Measurements from ENCODE around the gene MOK. TPM values are rescaled to one million over a fixed set of nuclear protein-coding genes. Genes with fewer than 3 reads are reported as not detected.

Gene MOK
- polyA plus RNA-seq, 1 donor from 2014 or later, result 63.6 TPM

DNA sequence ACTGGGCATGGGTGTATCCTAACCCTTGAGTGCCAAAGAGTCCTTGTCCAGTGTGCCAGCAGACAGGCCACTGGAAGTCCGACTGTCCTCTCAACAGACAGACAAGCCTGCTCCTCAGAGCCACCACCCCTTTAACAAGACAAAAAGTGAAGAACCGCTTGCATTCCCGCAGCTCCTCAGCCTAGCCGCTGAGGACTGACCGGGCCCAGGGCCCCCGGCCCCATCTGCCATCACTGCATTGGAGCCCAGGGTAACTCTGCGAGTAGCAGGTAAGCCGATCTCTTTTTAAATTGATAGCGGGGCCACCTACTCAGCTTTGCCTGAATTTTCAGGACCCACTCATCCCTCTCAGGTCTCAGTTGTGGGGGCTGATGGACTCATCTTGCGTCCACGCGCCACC, 68.9 kb downstream of the MOK start:
- Histone ChIP-seq H2AFZ (ENCODE audit: low read depth, low read length) (no peak overlapping the region), H3K9ac (ENCODE audit: low read length) (no peak overlapping the region), H3K79me2 (replicated peaks; ENCODE audit: insufficient read depth, low read length) (no peaks in the 10 kb centered on the region), H4K20me1 (ENCODE audit: insufficient read depth) (no peaks in the 10 kb centered on the region), H3K9me3 (ENCODE audit: low read length) (no peaks in the 10 kb centered on the region), H3K4me2 (ENCODE audit: low read length) (no peak overlapping the region), H3K4me3 (ENCODE audit: low read length) (no peak overlapping the region), H3K9me2 (ENCODE audit: insufficient read depth, low read length) (no peaks in the 10 kb centered on the region), H3F3A (ENCODE audit: insufficient read depth, low read length, poor library complexity, severe bottlenecking) (no peaks in the 10 kb centered on the region), H3K36me3 (ENCODE audit: insufficient read depth, low read length) (no peaks in the 10 kb centered on the region), H3K27ac (ENCODE audit: low read length) (no peak overlapping the region), H3K27me3 (ENCODE audit: insufficient read depth, low read depth, low read length) (no peaks in the 10 kb centered on the region)
- TF ChIP-seq, protein P1, sequence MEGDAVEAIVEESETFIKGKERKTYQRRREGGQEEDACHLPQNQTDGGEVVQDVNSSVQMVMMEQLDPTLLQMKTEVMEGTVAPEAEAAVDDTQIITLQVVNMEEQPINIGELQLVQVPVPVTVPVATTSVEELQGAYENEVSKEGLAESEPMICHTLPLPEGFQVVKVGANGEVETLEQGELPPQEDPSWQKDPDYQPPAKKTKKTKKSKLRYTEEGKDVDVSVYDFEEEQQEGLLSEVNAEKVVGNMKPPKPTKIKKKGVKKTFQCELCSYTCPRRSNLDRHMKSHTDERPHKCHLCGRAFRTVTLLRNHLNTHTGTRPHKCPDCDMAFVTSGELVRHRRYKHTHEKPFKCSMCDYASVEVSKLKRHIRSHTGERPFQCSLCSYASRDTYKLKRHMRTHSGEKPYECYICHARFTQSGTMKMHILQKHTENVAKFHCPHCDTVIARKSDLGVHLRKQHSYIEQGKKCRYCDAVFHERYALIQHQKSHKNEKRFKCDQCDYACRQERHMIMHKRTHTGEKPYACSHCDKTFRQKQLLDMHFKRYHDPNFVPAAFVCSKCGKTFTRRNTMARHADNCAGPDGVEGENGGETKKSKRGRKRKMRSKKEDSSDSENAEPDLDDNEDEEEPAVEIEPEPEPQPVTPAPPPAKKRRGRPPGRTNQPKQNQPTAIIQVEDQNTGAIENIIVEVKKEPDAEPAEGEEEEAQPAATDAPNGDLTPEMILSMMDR (IDR thresholded peaks at IDR 0.05; ENCODE audit: poor library complexity, severe bottlenecking), result no peak
- TF ChIP-seq POLR2AphosphoS5 (IDR thresholded peaks at IDR 0.05) (no peak), SMC3 (conservative IDR thresholded peaks at IDR 0.05; ENCODE audit: poor library complexity) (no peak), MXI1 (conservative IDR thresholded peaks at IDR 0.05; ENCODE audit: poor library complexity, severe bottlenecking) (no peak), TAF1 (IDR thresholded peaks at IDR 0.05; ENCODE audit: low read depth) (no peak), EP300 (conservative IDR thresholded peaks at IDR 0.05; ENCODE audit: poor library complexity, severe bottlenecking) (no peak), EZH2 (IDR thresholded peaks at IDR 0.05; ENCODE audit: borderline replicate concordance, insufficient read depth, low read length, poor library complexity, severe bottlenecking) (no peak), RAD21 (conservative IDR thresholded peaks at IDR 0.05) (no peak)
- TF ChIP-seq, protein P2, sequence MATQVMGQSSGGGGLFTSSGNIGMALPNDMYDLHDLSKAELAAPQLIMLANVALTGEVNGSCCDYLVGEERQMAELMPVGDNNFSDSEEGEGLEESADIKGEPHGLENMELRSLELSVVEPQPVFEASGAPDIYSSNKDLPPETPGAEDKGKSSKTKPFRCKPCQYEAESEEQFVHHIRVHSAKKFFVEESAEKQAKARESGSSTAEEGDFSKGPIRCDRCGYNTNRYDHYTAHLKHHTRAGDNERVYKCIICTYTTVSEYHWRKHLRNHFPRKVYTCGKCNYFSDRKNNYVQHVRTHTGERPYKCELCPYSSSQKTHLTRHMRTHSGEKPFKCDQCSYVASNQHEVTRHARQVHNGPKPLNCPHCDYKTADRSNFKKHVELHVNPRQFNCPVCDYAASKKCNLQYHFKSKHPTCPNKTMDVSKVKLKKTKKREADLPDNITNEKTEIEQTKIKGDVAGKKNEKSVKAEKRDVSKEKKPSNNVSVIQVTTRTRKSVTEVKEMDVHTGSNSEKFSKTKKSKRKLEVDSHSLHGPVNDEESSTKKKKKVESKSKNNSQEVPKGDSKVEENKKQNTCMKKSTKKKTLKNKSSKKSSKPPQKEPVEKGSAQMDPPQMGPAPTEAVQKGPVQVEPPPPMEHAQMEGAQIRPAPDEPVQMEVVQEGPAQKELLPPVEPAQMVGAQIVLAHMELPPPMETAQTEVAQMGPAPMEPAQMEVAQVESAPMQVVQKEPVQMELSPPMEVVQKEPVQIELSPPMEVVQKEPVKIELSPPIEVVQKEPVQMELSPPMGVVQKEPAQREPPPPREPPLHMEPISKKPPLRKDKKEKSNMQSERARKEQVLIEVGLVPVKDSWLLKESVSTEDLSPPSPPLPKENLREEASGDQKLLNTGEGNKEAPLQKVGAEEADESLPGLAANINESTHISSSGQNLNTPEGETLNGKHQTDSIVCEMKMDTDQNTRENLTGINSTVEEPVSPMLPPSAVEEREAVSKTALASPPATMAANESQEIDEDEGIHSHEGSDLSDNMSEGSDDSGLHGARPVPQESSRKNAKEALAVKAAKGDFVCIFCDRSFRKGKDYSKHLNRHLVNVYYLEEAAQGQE (IDR thresholded peaks at IDR 0.05; ENCODE audit: borderline replicate concordance), result no peak

DNA sequence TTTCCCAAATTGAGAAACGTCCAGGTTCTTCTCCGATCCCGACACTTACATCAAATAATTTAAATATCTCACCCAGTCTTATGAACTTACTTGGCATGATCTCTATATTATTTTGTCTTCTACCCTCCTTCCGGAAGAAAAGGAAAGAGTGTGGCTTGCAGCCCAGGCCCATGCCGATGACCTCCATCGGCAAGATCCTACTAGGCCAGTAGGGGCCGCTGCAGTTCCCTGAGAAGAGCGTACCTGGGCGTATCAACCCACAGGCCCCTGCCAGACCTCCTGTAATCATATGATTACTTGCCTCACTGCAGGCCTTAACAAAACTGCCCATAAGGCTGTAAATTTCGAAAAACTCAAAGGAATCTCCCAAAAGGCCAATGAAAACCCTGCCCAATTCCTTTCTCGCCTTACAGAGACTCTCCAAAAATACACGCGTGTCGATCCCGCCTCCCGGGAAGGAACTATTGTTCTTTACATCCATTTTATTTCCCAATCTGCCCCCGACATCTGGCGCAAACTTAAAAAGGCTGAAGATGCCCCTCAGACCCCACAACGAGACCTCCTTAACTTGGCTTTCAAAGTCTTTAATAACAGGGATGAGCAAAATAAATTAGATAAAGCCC, 69.6 kb downstream of the MOK start:
- Histone ChIP-seq H3K36me3 (ENCODE audit: insufficient read depth, low read length) (no peaks in the 10 kb centered on the region), H3K9me3 (ENCODE audit: low read length) (no peaks in the 10 kb centered on the region), H3K9me2 (ENCODE audit: insufficient read depth, low read length) (no peaks in the 10 kb centered on the region), H3K79me2 (replicated peaks; ENCODE audit: insufficient read depth, low read length) (no peaks in the 10 kb centered on the region), H3K4me3 (ENCODE audit: low read length) (no peak overlapping the region), H3F3A (ENCODE audit: insufficient read depth, low read length, poor library complexity, severe bottlenecking) (no peaks in the 10 kb centered on the region), H3K27me3 (ENCODE audit: insufficient read depth, low read depth, low read length) (no peaks in the 10 kb centered on the region), H2AFZ (ENCODE audit: low read depth, low read length) (no peak overlapping the region), H3K27ac (ENCODE audit: low read length) (no peak overlapping the region), H3K4me2 (ENCODE audit: low read length) (no peak overlapping the region), H3K9ac (ENCODE audit: low read length) (no peak overlapping the region), H4K20me1 (ENCODE audit: insufficient read depth) (no peaks in the 10 kb centered on the region)
- no peak for TF ChIP-seq POLR2AphosphoS5 (IDR thresholded peaks at IDR 0.05)
- no peak for TF ChIP-seq TAF1 (IDR thresholded peaks at IDR 0.05; ENCODE audit: low read depth)
- no peak for TF ChIP-seq EP300 (conservative IDR thresholded peaks at IDR 0.05; ENCODE audit: poor library complexity, severe bottlenecking)
- TF ChIP-seq RAD21 (conservative IDR thresholded peaks at IDR 0.05), result peak; percentile 67
- no peak for TF ChIP-seq MXI1 (conservative IDR thresholded peaks at IDR 0.05; ENCODE audit: poor library complexity, severe bottlenecking)
- no peak for TF ChIP-seq EZH2 (IDR thresholded peaks at IDR 0.05; ENCODE audit: borderline replicate concordance, insufficient read depth, low read length, poor library complexity, severe bottlenecking)
- TF ChIP-seq, protein P2 (IDR thresholded peaks at IDR 0.05; ENCODE audit: borderline replicate concordance), result no peak
- TF ChIP-seq SMC3 (conservative IDR thresholded peaks at IDR 0.05; ENCODE audit: poor library complexity), result peak; percentile 65
- TF ChIP-seq, protein P1 (IDR thresholded peaks at IDR 0.05; ENCODE audit: poor library complexity, severe bottlenecking), result peak; percentile 71

All from neural cell (in vitro differentiated cells).